Stimulated activated CD4-positive, alpha-beta T cell treated with anti-CD3 and anti-CD28 coated beads, TNF-alpha, amount 100 ng/mL, for 48 hours (primary cell): ENCODE results near the gene SLC35F6.

Experiments used
- DNase-seq, 3 donors: peaks; one replicate each; pipeline ENCODE4 v3.0.0-alpha.2; 2020; ENCODE audit warnings: low read depth in 3 of 3

The SLC35F6 gene

GRCh38 chr2:26820932-26821331, 56.8 kb downstream of the SLC35F6 start:
- DNase-seq: no peak

- DNase-seq: no peak
These were observed 58.8 kb downstream of the SLC35F6 start for GRCh38 chr2:26822877-26823276.
